Measurements from ENCODE around the gene ATP2A3.
A peak's percentile ranks its signal among the peaks of the same experiment; 100 is the strongest.

ATP2A3 gene

DNA sequence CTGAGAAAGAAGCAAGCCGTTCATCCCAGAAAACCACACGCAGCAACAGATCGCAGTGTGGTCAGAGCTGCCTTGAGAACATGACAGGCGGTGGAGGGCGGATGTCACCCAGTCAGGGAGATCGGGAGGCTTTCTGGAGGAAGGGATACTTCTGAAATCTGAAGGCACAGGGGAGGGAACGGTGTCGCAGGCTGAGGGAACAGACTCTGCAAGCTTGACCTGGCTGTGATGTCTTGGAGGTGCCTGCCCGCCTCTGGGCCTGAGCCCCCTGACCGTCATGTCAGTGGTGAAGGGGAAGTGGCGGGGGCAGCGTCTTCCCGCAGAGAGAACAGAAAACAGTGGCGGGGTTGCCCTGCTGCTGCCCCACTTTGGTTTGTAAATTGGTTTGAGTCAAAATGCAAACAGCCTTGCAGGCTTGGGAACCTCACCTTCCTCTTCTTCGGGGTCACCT lies 8.1 kb upstream of the ATP2A3 start:
- DNase-seq: no peak

DNA sequence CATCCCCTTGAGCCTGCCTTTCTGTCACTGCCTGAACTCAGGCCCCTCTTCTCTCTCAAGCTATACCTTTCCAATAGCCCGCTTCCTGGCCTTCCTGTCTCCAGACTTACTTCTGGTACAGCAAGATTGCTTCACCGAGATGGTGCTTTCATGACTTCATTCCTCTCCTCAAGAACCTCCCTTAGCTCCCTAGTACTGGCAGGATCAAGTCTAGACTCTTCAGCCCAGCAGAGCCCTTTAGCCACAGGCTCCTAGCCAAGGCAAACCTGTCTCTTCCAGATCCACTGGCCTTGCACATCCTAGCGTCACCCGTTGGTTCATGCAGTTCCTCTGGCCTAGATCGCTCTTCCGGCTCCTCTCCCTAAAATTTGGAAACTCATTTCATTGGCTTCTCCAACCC lies 6.4 kb upstream of the ATP2A3 start:
- DNase-seq: no peak

DNA sequence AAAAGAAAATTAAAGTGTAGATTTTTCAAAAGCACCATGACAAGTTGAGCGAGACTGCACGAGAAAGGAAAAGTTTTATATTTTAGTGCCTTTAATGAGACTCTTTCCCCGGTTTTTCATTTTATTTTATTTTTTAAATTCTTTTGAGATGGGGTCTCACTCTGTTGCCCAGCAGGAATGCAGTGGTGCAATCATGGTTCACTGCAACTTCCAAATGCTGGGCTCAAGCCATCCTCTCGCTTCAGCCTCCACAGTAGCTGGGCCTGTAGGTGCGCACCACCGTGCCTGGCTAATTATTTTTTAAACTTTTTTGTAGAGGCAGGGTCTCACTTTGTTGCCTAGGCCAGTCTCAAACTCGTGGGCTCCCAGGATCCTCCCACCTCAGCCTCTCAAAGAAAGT lies 5.7 kb upstream of the ATP2A3 start:
- no peak for DNase-seq

DNA sequence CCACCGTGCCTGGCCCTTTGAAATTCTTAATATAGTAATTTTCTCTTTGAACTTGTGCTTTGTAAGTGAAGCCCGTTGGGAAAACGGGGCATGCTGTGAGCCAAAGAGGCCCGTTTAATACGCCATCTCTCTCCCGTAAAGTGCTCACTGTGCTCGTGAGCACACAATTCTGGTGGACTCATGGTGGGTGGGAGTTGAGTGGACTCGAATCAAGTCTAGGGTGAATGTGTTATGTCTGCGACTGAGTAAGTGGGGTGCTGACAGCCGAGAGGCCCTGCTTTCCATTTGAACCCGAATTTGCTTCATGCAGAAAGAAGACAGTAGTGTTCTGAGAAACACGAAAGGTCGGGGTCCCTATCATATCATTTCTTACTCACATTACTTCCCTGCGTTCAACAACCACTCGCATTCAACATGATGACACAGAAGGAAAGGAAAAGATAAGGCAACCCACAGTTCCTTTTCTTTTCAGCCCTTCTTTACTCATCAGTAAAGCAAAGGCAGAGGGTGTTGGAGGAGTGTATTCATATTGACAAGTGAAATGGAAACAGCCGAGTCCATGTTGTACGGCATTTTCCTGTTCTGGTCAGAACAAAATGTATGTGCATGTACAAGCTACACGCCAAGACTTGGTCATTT lies 4.8 kb upstream of the ATP2A3 start:
- no peak for DNase-seq

DNA sequence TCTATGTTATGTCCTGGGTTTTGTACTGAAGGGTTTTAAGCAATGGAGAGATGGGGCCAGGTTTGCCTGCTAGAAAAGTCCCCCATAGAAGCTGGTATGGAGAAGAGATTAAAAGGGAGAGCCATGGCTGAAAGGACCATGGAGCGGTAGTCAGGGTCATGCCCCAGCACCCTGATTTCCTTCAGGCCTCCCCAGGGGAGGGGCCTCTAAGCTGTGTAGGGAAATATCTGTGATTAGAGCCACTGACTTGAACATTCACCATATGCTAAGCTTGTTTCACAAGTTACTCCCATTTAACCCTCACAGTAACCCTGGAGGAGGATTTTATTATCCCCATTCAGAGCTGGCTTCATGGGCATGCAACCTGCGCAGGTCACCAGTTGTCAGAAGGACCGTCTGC lies 3.8 kb upstream of the ATP2A3 start:
- DNase-seq: no peak

DNA sequence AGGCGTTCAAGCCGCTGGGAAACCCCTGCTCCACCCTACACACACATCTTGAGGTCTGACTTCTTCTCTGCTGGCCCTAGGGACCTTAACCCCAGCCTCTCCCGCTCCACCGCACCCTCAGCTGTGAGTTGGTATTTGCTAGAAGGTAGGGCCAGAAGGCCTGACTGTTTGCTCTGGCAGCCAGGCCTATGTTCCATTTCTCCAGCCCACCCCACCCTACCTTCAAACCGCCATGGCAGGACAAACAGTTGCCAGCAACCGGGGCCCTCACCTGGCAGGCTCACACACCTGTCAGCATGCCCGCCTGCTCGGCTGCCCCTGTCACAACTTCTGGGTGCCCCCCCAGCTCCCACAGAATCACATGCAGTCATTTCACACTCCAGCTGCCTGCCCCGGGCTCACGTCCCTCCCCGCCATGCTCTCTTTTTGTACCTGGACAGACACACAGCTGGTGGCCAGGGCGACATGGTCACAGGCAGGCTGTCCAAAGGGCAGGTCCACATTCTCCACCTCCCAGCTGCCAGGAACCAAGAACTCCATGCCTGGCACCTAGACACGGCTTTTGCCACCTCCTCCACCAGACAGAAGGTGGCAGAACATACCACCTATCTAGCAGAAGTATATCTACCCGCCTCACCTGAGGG lies 2.6 kb upstream of the ATP2A3 start:
- no peak for DNase-seq

DNA sequence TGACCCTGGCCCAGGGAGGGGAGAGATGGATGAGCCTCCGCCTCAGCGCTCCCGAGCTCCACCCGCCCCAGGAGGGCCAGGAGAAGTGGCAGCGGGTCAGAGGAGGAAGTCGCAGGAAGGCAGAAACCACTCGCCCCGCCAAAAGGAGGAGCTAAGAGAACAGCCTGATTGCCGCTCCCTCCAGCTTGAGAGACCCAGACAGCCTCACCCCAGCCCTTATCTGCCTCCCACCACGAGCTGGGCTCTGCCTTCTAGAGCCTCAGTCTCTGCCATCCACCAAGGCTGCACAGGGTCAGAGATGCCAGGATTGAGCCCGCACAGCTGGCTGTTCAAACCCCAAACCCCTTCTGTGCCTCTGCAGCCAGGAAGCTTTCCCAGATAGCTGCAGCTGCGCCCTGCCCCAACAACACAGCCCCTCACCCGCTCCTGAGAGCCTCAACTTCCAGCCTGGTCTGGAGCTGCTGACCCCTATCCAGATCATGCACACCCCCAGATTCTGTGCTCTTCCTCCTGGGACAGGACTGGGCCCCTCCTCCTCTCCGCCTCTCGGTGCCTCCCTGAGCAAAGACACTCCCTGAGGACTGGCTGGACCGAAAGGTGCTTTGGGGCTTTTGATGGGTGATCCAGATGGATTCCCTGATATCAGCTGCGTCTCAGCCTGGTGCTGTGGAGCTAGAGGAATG lies 1.0 kb upstream of the ATP2A3 start:
- peak; percentile 80 for DNase-seq

DNA sequence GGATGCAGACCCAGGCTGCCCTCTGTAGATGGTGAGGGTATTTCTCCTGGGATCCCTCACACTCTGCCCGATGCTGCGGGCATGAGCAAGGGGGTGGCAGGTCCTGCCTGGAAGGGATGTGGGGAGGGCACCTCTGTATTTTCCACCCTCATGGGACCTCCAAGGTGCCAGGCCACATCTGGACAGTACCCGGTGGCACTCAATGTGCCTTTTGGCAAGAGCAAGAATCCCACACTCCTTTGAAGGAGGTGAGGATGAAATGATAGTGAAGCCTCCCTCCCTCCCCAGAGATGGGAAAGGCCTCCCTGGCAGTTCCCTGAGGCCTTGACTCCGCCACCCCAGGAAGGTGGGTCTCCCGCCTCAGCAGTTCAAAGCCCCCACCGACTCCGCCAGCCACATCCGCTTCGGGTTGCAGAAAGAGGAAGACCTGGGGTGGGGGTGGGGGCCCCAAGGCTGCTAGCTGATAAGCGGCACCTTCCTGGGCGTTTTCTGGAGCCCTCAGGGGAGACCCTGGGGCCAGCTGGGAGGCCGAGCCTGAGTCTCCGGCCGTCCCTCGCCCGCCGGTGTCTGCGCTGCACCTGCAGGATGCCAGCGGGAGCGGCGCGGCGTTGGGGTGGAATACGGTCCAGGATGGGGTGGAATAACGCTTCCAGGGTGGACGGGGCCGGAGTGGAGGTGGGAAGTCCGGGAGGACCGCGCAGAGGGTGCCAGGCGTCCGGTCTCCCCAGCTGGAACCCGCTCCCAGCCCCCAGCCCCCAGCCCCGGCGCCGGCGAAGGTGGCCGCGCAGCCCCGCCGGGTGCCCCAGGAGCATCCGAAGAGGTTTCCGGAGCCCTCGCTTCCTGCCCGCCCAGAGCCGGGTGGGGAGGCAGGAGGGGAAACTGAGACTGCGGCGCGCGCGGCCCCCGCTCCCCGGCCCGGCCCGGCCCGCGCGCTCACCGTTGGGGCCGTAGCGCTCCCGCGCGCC lies 718 bp downstream of the ATP2A3 start:
- no peak for DNase-seq

DNA sequence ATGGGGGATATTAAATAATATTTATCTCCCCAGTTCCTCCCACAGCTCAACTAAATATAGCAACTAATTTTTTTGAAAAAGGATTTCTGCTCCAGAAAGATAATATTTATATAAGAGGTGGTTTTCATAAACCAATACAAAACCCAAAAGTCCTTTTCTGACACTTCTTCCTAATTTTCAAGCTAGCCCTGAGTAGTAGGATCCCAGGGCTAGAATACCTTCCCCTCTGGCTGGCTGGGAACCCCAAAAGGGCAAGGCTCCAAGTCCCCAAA lies 1.3 kb downstream of the ATP2A3 start:
- no peak for DNase-seq

DNA sequence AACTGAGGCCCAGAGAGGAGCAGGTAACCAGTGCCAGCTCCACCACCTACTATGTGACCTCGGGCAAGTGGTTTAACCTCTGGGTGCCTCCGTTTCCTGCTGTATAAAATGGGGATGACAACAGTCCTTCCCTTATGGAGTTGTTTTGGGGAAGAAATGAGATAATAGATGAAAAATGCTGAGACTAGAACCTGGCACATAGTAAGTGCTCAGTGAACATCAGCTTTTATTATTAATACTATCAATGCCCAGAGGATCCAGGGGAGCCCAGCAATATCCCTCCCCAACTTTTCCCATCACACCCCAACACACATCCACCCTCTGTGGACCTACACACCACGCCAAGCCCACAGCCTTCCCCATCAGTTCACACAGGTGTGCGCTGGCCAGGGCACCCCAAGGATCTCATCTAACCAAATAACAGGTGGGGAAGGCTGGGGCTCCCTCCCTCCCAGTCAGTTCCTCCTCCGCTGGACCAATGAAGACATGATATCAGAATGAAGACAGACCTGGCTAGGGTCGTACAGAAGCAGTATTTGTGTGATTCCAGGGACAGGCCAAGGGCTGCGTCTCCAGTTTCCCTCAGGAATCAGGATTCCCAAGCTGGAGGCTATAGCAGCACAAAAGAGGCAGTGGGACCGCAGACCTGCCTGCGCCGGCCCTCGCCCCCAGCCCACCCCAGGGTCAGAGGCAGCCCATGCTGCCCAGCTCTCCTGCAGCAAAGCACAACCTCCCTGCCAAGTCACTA lies 1.8 kb downstream of the ATP2A3 start:
- DNase-seq: no peak

DNA sequence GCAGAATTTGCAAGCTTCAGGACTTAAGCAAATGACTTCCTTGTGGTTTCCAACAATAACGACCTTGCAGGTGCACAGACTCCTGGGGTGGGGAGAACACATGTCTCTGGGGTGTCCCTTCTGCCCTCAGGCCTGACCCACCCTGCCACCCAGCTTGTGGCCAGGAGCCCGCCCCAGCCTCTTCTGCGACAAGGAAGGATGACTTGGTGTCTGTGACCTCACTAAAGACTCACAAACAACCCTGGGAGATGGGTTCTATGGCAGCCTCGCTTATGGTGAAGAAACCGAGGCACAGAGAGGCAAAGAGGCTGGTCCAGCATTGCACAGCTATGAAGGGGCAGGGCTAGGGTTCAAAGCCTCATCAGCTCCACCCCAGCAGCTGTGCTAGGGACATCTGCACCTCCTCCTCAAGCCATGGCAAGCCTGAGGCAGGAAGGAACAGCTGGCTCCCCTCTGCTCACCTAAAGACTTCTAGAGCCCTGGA lies 2.6 kb downstream of the ATP2A3 start:
- no peak for DNase-seq

DNA sequence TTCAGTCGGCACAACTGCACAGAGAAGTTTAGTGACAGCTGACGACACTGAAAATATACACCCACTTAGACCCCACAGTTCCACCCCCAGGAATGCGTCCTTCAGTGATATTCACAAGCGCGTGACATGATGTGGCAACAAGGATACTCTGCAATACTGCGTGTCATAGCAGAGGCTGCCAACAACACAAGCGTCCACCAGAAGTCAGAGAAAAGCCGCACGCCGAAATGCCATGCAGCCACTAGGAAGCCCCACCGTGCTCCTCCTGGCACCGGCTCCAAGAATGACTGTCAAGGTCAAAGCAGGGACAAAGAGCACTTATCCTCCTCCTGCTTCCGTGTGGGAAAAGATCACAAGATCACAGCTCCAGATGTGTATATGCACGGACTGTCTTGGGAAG lies 3.5 kb downstream of the ATP2A3 start:
- peak; percentile 37 for DNase-seq

DNA sequence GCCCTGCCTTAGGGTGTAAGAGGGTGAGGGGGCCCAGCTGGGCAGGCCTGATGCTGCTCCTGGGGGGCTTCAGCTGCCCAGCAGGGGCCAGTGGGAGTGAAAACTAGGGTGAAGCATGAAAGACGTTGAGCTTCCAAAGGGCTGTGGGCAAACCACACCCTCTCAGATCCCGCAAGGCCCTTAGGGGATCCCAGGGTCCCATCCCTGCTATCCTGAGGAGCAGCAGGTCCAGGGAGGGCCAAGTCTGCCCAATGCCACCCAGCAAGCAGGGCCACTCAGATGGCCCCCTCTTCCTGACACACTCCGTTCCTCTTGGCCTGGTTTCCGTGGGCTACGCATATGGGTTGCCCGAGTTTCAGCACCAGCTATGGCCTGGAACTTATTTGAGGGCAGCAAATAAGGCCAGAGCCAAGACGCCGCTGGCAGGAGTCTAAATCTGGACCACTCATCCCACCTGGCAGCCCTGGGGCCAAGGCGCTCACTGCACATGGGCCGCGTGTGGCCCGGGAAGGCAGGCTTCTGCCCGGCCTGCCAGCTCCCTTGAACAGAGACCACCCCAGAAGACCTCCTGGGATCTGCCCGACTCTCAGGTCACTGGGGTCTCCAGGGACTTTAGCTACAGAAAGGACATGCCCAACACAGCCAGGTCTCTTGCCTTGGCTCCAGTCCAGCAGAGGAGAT lies 4.2 kb downstream of the ATP2A3 start:
- no peak for DNase-seq

DNA sequence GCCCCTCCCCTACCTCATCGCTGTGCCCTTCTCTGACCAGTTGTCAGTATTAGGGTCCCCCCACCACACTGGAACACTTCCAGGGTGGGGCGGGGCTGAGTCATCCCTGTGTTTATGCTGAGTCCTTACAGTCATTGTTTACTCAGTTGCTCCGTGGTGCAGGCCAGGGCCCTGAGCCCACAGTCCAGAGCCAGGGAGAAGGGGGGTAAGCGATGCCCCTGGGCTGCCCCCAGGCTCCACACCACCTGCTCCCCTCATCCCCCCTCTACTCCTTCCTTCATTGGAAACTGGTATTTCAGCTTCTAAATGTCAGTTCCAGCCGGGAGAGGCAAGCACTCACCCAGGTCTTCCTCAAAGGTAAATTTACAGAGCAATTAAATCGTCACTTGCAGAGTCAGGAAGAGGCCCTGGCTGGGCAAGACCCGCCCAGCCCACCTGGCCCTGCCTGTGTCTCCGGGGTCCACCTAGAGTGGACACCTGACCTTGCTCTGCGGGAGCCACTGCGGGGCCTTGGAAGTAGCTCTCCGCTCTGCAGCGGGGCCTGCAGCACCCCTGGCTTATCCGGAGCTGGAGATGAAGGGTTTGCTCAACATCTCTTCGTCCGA lies 4.8 kb downstream of the ATP2A3 start:
- peak; percentile 53 for DNase-seq

DNA sequence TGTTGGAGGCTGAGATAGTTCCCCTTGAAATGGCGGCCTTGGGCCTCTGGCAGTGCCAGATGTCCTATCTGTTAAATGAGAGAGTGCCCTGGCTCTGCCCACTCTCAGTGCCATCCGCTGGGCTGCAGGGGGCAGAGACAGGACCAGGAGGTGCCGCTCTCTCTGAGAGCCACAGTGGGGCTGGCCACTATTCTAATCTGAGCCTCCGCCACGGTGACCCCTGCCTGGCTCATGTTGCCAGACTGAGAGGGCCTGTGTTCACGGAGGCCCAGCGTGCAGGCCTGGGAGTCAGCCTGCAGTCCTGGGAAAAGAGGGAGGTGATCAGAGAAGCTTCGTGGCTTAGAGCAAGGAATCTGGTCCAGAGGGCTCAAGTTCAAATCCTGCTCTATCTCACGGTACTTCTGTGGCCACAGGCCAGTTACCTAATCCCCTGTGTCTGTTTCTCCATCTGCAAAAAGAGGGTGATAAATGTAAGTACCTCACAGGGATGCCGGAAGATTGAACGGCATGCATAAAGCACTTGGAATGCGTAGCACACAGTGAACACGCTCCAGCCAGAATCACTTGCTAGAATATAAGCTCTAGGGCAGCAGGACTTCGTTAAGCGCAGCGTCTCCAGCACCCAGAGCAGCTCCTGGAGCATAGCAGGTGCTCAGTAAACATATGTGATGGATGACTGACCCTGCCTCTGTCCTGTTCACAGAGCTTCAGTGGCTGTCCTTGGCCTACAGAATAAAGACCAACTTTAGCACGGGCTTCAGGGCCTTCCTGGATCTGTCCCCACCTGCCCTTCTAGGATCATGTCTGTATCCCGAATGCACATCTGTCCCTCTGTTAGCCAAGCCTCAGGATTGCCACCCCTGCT lies 6.3 kb downstream of the ATP2A3 start:
- no peak for DNase-seq

DNA sequence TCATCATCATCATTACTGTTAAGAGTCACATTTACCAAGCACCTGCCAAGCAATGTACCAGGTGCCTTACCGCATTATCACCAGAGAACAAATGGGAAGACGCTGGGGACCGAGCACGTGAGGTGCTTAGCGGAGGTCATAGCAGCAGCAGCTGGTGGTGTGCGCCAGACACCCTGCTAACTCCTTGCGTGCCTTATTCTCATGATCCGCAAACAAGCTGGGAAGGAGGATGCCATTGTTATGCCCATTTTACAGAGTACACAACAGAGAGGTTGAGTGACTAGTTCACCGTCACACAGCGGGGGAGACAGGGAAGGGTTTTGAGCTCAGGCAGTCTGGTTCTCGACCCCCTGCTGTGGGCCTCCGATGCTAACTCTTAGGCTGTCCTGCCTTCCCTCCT lies 7.3 kb downstream of the ATP2A3 start:
- no peak for DNase-seq

DNA sequence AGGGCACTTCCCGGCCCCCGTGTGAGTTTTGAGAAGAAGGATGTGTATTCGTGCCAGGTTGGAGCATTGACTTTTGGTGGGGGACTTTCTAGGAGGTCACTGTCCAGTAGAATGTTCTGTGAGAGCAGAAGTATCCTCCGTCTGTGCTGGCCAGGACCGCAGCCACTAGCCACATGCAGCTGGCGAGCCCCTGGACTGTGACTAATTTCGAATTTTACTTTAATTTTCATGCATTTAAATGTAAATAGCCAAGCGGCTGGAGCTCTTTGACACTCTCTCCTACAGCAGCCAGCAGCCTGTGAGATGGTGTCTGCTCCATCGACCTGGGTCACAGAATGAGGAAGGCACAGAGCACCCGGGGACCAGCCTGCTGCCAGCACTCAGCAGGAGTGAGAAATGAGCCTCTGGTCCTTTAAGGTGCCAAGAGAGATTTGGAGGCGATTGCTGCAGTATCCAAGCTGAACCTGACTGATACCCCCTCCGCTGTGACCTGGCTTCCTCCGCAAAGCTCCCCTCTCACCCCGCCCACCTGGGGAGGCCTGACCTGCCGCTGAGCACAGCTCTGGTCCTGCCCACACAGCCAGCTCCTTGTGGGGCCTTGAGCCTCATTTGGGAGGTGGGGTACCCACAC lies 7.8 kb downstream of the ATP2A3 start:
- DNase-seq: no peak

DNA sequence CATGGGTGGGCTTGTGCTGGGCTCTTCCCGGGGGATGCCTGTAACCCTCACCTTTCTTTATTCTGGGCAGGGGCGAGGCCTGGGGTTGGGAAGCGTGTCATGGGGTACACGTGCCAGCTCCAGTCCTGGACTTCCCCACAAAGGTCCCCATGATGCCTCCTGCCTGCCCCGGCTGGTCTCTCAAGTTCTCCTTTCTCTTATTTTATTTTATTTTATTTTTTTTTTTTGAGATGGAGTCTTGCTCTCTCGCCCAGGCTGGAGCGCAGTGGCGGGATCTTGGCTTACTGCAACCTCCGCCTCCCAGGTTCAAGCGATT lies 8.6 kb downstream of the ATP2A3 start:
- DNase-seq: no peak

DNA sequence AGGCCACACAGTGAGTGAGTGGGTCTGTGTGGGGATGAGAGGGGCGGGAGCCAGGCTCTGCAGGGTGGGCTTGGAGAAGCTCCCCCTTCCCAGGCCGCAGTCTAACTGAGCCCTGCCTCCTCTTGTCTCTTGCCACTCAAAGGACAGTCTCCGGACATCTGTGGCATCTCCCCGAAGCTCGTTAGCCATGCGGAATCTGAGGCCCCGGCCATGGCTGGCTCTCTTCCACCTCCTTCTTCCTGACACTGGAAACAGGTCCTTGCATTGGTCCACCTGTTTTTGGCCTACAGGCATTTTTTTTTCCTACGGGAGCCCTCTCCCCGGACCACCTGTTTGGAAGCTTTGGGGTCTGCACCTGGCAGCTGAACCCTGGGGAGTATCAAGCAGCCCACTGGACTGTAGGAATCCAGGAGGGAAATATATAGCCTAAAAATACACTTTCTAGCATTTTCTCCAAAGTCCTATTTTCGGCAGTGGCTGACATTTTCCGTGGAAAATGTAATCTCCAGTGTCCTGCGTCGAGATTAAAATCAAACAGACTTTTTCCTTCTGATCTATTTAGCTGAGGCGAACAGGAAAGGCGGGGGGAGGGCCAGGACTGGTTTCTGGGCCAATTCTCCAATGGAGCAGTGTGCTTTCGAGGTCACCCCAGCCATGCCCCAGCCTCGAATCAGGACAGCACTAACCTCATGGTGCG lies 9.1 kb downstream of the ATP2A3 start:
- DNase-seq: no peak

DNA sequence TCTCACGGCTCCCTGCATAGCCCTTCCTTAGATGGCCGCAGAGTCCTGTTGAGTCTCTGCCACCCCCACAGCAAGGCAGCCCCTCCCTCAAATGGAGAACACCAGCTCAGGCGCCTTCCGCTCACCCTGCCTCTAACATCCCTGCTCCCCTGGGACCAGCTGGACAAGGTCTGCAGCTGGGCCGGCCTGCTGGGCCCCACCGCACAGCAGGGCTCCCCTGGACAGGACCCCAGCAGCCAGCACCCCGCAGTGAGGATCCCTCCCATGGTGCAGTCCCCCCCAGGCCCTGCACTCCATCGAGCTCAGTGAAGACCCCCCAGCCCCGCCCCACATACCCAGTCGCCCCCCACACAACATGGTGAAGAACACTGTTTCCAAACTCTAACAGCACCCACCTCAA lies 10.2 kb downstream of the ATP2A3 start:
- no peak for DNase-seq

Measured in DMS79 (cell line).